ENCODE measurements around the gene EPN2. TPM values are rescaled to one million over a fixed set of nuclear protein-coding genes. Genes with fewer than 3 reads are reported as not detected.

EPN2 gene
- total RNA-seq, 1 experiment from 2014 or later = 35.6 TPM

DNA sequence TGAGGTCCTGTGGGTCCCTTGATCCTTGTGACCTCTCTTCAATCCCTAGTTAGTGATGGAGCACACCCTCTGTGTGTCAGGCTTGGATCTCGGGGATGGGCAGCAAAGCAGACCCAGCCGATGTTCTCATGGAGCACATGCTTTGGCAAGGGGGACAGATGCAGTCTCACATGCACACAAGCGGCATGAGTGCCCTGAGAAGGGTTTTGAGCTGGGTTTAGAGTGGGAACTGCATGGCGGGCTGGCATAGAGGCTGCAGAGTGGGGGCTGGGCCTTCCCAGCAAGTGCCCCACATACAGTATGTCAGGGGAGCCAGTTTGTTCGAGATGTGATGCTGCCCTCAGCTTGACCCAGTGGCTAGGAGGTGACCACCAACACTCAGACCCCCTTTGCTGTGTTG is 83.7 kb downstream of the EPN2 start:
- Mint-ChIP-seq H3K27me3 (ENCODE audit: insufficient read depth, unreplicated experiment) (no peaks in the 10 kb centered on the region), H3K36me3 (ENCODE audit: insufficient read depth, unreplicated experiment) (peaks cover 33% of the 10 kb centered on the region), H3K9me3 (ENCODE audit: unreplicated experiment) (peaks cover 14% of the 10 kb centered on the region), H3K4me1 (ENCODE audit: low read depth, unreplicated experiment) (no peaks in the 10 kb centered on the region), H3K4me3 (ENCODE audit: unreplicated experiment) (no peak overlapping the region), H3K27ac (ENCODE audit: unreplicated experiment) (no peak overlapping the region)
- Histone ChIP-seq H3K27me3 (replicated peaks; ENCODE audit: control insufficient read depth, insufficient read depth, low read length) (no peaks in the 10 kb centered on the region), H3K9me3 (peaks cover 11% of the 10 kb centered on the region), H3K36me3 (ENCODE audit: control insufficient read depth, insufficient read depth, low read length) (peaks cover 4% of the 10 kb centered on the region), H3K4me1 (no peaks in the 10 kb centered on the region), H3K4me3 (ENCODE audit: low read depth, low read length) (no peak overlapping the region)
- BruUV-seq (replicated peaks) = no TSS peak
- ChIA-PET CTCF (interaction anchor here (1.5 kb wide), 1 partner anchor 17 kb away, joined by 5 read pairs; no protein-coding TSS in a partner anchor), POLR2A (no interaction called here)
- TF ChIP-seq, protein P1, sequence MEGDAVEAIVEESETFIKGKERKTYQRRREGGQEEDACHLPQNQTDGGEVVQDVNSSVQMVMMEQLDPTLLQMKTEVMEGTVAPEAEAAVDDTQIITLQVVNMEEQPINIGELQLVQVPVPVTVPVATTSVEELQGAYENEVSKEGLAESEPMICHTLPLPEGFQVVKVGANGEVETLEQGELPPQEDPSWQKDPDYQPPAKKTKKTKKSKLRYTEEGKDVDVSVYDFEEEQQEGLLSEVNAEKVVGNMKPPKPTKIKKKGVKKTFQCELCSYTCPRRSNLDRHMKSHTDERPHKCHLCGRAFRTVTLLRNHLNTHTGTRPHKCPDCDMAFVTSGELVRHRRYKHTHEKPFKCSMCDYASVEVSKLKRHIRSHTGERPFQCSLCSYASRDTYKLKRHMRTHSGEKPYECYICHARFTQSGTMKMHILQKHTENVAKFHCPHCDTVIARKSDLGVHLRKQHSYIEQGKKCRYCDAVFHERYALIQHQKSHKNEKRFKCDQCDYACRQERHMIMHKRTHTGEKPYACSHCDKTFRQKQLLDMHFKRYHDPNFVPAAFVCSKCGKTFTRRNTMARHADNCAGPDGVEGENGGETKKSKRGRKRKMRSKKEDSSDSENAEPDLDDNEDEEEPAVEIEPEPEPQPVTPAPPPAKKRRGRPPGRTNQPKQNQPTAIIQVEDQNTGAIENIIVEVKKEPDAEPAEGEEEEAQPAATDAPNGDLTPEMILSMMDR (IDR thresholded peaks at IDR 0.05; ENCODE audit: insufficient read depth in 1 of 2, low read depth in 1 of 2, low read length in 1 of 2, severe bottlenecking in 1 of 2, unreplicated experiment in 1 of 2) = no peak
- intact Hi-C loops (cut with micrococcal nuclease; ENCODE audit: unreplicated experiment) = no loop called here
- DNase-seq = peak in 1 of 2 experiments; percentile 21

DNA sequence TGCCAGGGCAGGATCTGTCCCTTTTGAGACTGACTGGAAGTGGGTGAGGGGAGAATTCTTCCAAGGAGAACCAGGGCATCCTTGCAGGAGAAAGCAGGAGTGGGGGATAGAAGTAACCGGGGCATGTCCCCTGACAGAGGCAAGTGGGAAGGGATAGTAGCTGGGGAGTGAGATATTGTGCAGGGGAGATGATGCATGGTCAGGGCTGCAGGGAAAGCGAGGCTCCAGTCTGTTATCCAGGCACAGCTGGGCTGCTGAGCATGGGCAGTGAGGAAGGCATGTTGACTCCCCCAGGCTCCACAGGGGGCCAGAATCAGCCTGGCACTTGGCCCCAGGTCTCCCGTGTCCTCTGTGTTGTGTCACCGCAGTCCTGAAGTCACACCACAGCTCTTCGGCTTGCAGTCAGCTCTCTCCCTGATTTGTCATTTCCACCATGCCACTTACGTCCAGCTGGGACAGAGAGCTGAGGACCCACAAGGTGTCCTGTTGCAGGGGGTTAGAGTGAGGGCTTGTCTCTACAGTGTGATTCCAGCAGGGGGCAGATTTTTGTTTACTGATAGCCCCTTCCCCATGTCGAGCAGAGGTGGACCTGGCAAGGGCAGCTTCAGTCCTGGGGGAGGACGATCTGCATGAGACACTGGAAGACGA is 84.4 kb downstream of the EPN2 start:
- no peaks in the 10 kb centered on the region for H3K27me3 Mint-ChIP-seq (ENCODE audit: insufficient read depth, unreplicated experiment)
- no peak overlapping the region for H3K27ac Mint-ChIP-seq (ENCODE audit: unreplicated experiment)
- Histone ChIP-seq H3K27me3 (replicated peaks; ENCODE audit: control insufficient read depth, insufficient read depth, low read length) (no peaks in the 10 kb centered on the region), H3K4me3 (ENCODE audit: low read depth, low read length) (no peak overlapping the region), H3K9me3 (peaks cover 14% of the 10 kb centered on the region), H3K4me1 (no peaks in the 10 kb centered on the region), H3K36me3 (ENCODE audit: control insufficient read depth, insufficient read depth, low read length) (peaks cover 4% of the 10 kb centered on the region)
- H3K4me3 Mint-ChIP-seq (ENCODE audit: unreplicated experiment) = no peak overlapping the region
- ChIA-PET CTCF (interaction anchor here (0.6 to 1.5 kb wide), 3 partner anchors 16 to 19 kb away, joined by 4 to 5 read pairs (median 5); no protein-coding TSS in a partner anchor), POLR2A (no interaction called here)
- H3K36me3 Mint-ChIP-seq (ENCODE audit: insufficient read depth, unreplicated experiment) = peaks cover 36% of the 10 kb centered on the region
- peaks cover 14% of the 10 kb centered on the region for H3K9me3 Mint-ChIP-seq (ENCODE audit: unreplicated experiment)
- BruUV-seq (replicated peaks) = no TSS peak
- intact Hi-C loops (cut with micrococcal nuclease; ENCODE audit: unreplicated experiment) = no loop called here
- H3K4me1 Mint-ChIP-seq (ENCODE audit: low read depth, unreplicated experiment) = peaks cover 3% of the 10 kb centered on the region
- no peak for DNase-seq
- TF ChIP-seq, protein P1 (IDR thresholded peaks at IDR 0.05; ENCODE audit: insufficient read depth in 1 of 2, low read depth in 1 of 2, low read length in 1 of 2, severe bottlenecking in 1 of 2, unreplicated experiment in 1 of 2) = no peak

DNA sequence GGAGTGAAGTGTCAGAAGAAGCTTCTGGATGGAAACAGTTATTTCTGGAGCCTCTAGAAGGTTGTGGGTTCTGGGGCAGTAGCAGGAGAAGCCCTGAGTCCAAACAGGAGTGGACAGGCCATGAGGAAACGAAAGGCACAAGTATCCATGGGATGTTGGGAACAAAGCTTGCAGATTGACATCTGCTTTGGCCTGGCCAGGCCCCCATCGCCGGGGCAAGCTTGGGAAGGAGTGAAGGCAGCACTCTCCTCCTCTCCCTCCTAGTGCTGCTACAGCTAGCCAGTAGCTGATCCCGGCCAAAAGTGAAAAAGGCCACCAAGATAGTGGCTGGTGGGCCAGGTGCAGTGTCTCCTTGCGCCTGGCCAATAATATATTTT is 85.0 kb downstream of the EPN2 start:
- no TSS peak for BruUV-seq (replicated peaks)
- CTCF ChIA-PET = interaction anchor here (0.6 to 1.5 kb wide), 3 partner anchors 16 to 19 kb away, joined by 4 to 5 read pairs (median 5); no protein-coding TSS in a partner anchor
- TF ChIP-seq, protein P1 (IDR thresholded peaks at IDR 0.05; ENCODE audit: insufficient read depth in 1 of 2, low read depth in 1 of 2, low read length in 1 of 2, severe bottlenecking in 1 of 2, unreplicated experiment in 1 of 2) = no peak
- Histone ChIP-seq H3K4me1 (no peaks in the 10 kb centered on the region; the same call in 1 of the 2 replicates), H3K9me3 (peaks cover 14% of the 10 kb centered on the region), H3K4me3 (ENCODE audit: low read depth, low read length) (no peak overlapping the region), H3K36me3 (ENCODE audit: control insufficient read depth, insufficient read depth, low read length) (peaks cover 4% of the 10 kb centered on the region), H3K27me3 (replicated peaks; ENCODE audit: control insufficient read depth, insufficient read depth, low read length) (no peaks in the 10 kb centered on the region)
- peaks cover 14% of the 10 kb centered on the region for H3K9me3 Mint-ChIP-seq (ENCODE audit: unreplicated experiment)
- no peak for DNase-seq
- intact Hi-C loops (cut with micrococcal nuclease; ENCODE audit: unreplicated experiment) = no loop called here
- no peak overlapping the region for H3K4me3 Mint-ChIP-seq (ENCODE audit: unreplicated experiment)
- POLR2A ChIA-PET = no interaction called here
- H3K27me3 Mint-ChIP-seq (ENCODE audit: insufficient read depth, unreplicated experiment) = no peaks in the 10 kb centered on the region
- peaks cover 36% of the 10 kb centered on the region for H3K36me3 Mint-ChIP-seq (ENCODE audit: insufficient read depth, unreplicated experiment)
- H3K27ac Mint-ChIP-seq (ENCODE audit: unreplicated experiment) = no peak overlapping the region
- peaks cover 8% of the 10 kb centered on the region for H3K4me1 Mint-ChIP-seq (ENCODE audit: low read depth, unreplicated experiment)
